ENCODE results near the gene MTA2. TPM values are rescaled to one million over a fixed set of nuclear protein-coding genes. Genes with fewer than 3 reads are reported as not detected.

Gene MTA2
- total and polyA plus RNA-seq, 10 of the 15 experiments (the other 5 are each of a cell fraction or from before 2014, with no cell fraction given): 6.7 to 201 (median 113) TPM

DNA sequence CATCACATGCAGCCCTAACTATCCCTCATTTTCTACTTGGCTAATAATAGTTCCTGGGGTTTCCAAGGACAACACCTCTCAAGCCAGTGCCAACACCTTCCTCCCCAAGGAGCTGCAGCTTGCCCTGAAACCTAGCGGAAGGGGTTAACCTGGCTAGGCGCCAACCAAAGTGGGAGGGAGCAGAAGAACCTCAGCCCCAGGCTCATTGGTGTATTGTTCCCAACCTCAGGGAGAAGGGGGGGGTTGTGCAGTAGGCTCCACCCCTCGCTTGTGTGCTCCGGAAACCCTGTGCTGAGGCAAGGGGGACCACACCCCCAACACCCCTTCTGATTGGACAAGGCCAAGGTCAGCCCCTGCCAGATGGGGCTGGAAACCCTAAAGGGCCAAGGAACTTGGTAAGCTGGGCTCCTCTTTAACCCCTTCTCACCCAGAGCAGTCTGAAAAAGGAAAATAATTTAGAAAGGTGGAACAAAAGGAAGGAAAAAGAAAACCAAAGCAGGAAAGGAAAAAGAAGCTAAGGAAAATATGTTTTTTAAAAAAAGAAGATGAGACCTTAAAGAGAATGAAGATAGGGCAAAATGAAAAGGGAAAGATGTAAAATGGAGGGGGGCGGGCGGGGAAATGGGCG lies 2.5 kb downstream of the MTA2 start (continued):
- TF ChIP-seq, protein P1, sequence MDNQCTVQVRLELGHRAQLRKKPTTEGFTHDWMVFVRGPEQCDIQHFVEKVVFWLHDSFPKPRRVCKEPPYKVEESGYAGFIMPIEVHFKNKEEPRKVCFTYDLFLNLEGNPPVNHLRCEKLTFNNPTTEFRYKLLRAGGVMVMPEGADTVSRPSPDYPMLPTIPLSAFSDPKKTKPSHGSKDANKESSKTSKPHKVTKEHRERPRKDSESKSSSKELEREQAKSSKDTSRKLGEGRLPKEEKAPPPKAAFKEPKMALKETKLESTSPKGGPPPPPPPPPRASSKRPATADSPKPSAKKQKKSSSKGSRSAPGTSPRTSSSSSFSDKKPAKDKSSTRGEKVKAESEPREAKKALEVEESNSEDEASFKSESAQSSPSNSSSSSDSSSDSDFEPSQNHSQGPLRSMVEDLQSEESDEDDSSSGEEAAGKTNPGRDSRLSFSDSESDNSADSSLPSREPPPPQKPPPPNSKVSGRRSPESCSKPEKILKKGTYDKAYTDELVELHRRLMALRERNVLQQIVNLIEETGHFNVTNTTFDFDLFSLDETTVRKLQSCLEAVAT (IDR thresholded peaks at IDR 0.05): peak; percentile 82
- TF ChIP-seq SREBF2 (IDR thresholded peaks at IDR 0.05; ENCODE audit: low read length): no peak
- TF ChIP-seq EP300 (IDR thresholded peaks at IDR 0.05; ENCODE audit: borderline replicate concordance in 1 of 2, control insufficient read depth in 1 of 2, low read depth in 2 of 2, low read length in 2 of 2): no peak
- no peak for TF ChIP-seq NR2C2 (IDR thresholded peaks at IDR 0.05; ENCODE audit: borderline replicate concordance, control insufficient read depth, insufficient read length, low read depth)
- no peak; the same call in 1 of the 2 replicates for TF ChIP-seq NFYA (IDR thresholded peaks at IDR 0.05; ENCODE audit: borderline replicate concordance, low read depth, low read length)
- 0 out of 2 replicates have a peak, but pooled peaks have one; percentile 28 for TF ChIP-seq GABPA (IDR thresholded peaks at IDR 0.05; ENCODE audit: low read depth)
- no peak for TF ChIP-seq PAX8 (IDR thresholded peaks at IDR 0.05)
- TF ChIP-seq NR2C1 (IDR thresholded peaks at IDR 0.05): peak; percentile 84
- TF ChIP-seq ZNF622 (IDR thresholded peaks at IDR 0.05): no peak
- no peak for TF ChIP-seq CHD4 (IDR thresholded peaks at IDR 0.05)
- no peak for TF ChIP-seq GATAD2B (conservative IDR thresholded peaks at IDR 0.05; ENCODE audit: low read depth)
- peak; percentile 19; the same call in 1 of the 2 replicates for TF ChIP-seq SPI1 (IDR thresholded peaks at IDR 0.05; ENCODE audit: borderline replicate concordance, insufficient read depth, low read depth, low read length)
- TF ChIP-seq FOS (IDR thresholded peaks at IDR 0.05; ENCODE audit: borderline replicate concordance, extremely low read depth, insufficient read length): no peak
- no peak for TF ChIP-seq ESRRA (IDR thresholded peaks at IDR 0.05; ENCODE audit: low read length)
- TF ChIP-seq TCF12 (IDR thresholded peaks at IDR 0.05; ENCODE audit: low read depth, low read length): 0 out of 2 replicates have a peak, but pooled peaks have one; percentile 38
- TF ChIP-seq, protein P2, sequence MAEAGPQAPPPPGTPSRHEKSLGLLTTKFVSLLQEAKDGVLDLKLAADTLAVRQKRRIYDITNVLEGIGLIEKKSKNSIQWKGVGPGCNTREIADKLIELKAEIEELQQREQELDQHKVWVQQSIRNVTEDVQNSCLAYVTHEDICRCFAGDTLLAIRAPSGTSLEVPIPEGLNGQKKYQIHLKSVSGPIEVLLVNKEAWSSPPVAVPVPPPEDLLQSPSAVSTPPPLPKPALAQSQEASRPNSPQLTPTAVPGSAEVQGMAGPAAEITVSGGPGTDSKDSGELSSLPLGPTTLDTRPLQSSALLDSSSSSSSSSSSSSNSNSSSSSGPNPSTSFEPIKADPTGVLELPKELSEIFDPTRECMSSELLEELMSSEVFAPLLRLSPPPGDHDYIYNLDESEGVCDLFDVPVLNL (IDR thresholded peaks at IDR 0.05; ENCODE audit: low read depth, low read length): no peak
- TF ChIP-seq ASH2L (IDR thresholded peaks at IDR 0.05; ENCODE audit: borderline replicate concordance, low read depth): no peak
- peak; percentile 42; the same call in 1 of the 2 replicates for TF ChIP-seq MTA2 (IDR thresholded peaks at IDR 0.05; ENCODE audit: low read depth)
- no peak for TF ChIP-seq ETV6 (conservative IDR thresholded peaks at IDR 0.05 in 1 of 2, IDR thresholded peaks at IDR 0.05 in 1 of 2; ENCODE audit: borderline replicate concordance in 1 of 2, low read depth in 1 of 2)
- TF ChIP-seq PAX5 (IDR thresholded peaks at IDR 0.05; ENCODE audit: borderline replicate concordance, low read depth, low read length): no peak; the same call in 1 of the 2 replicates
- TF ChIP-seq NRF1 (conservative IDR thresholded peaks at IDR 0.05; ENCODE audit: low read depth, low read length): no peak
- TF ChIP-seq CREM (IDR thresholded peaks at IDR 0.05; ENCODE audit: low read depth): peak; percentile 54; the same call in 1 of the 2 replicates
- no peak for TF ChIP-seq ZSCAN29 (IDR thresholded peaks at IDR 0.05)
- no peak for TF ChIP-seq CBX3 (IDR thresholded peaks at IDR 0.05; ENCODE audit: borderline replicate concordance, low read depth)
- TF ChIP-seq, protein P3, sequence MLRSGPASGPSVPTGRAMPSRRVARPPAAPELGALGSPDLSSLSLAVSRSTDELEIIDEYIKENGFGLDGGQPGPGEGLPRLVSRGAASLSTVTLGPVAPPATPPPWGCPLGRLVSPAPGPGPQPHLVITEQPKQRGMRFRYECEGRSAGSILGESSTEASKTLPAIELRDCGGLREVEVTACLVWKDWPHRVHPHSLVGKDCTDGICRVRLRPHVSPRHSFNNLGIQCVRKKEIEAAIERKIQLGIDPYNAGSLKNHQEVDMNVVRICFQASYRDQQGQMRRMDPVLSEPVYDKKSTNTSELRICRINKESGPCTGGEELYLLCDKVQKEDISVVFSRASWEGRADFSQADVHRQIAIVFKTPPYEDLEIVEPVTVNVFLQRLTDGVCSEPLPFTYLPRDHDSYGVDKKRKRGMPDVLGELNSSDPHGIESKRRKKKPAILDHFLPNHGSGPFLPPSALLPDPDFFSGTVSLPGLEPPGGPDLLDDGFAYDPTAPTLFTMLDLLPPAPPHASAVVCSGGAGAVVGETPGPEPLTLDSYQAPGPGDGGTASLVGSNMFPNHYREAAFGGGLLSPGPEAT (IDR thresholded peaks at IDR 0.05; ENCODE audit: low read depth): peak; percentile 89
- no peak for TF ChIP-seq ZNF207 (IDR thresholded peaks at IDR 0.05; ENCODE audit: borderline replicate concordance)
- no peak for TF ChIP-seq POLR2AphosphoS2 (IDR thresholded peaks at IDR 0.05; ENCODE audit: low read depth, low read length)
- peak; percentile 88 for TF ChIP-seq NFYB (IDR thresholded peaks at IDR 0.05; ENCODE audit: insufficient read depth, low read depth, low read length)

Measured in GM12878 (cell line).